Thoracic aorta (tissue), 2 donors: ENCODE results near the gene TEKT2. TPM values are rescaled to one million over a fixed set of nuclear protein-coding genes. Genes with fewer than 3 reads are reported as not detected.

Experiments
- ATAC-seq: fragments of 150-250 bp; one replicate; pipeline ENCODE4 v1.8.0; 2017; ENCODE audit warnings: low read depth; ENCODE audit not compliant: insufficient number of reproducible peaks, low FRiP score
- DNase-seq: peaks from one replicate; pipeline ENCODE4 v3.0.0-alpha.2; 2020; ENCODE audit warnings: low spot score
- H3K27ac ChIP-seq, 2 donors: fragments of 200-600 bp; sonication (generic); 1 replicate in 1 of 2; 2 replicates in 1 of 2; pipeline ENCODE4 v1.5.1; 2016; ENCODE audit warnings: mild to moderate bottlenecking in 2 of 2, moderate library complexity in 2 of 2
- H3K27me3 ChIP-seq: fragments of 200-600 bp; sonication (generic); replicated peaks from 2 replicates; pipeline ENCODE4 v1.6.0; 2016; ENCODE audit warnings: mild to moderate bottlenecking; ENCODE audit not compliant: insufficient read depth
- H3K36me3 ChIP-seq: fragments of 200-600 bp; sonication (generic); one replicate; pipeline ENCODE4 v1.5.1; 2016
- H3K4me1 ChIP-seq, 2 donors: fragments of 200-600 bp; sonication (generic); 1 replicate in 1 of 2; 2 replicates in 1 of 2; pipeline versions ENCODE4 v1.5.1 to v1.6.0; 2016; ENCODE audit warnings: low read depth in 2 of 2, mild to moderate bottlenecking in 1 of 2; ENCODE audit not compliant: control insufficient read depth in 1 of 2
- H3K4me3 ChIP-seq: fragments of 200-600 bp; sonication (generic); 2 replicates; pipeline ENCODE4 v1.5.1; 2016; ENCODE audit warnings: mild to moderate bottlenecking
- H3K9me3 ChIP-seq: fragments of 200-600 bp; sonication (generic); 2 replicates; pipeline ENCODE4 v1.5.1; 2016
- CTCF ChIP-seq: fragments of 200-600 bp; sonication (generic); IDR thresholded peaks from one replicate; pipeline ENCODE4 v1.5.1; 2019; ENCODE audit warnings: antibody characterized with exemption
- total RNA-seq, 2 donors: library from RNA; depleted of rRNA; stranded (reverse); fragments of >200 nt; gene quantifications; one replicate each; pipeline versions ENCODE4 v1.1.0 to v1.2.3, GENCODE V29; 2016

TEKT2 gene
- total RNA-seq, 2 donors from 2014 or later = not detected

- no peak for TF ChIP-seq CTCF
- Histone ChIP-seq H3K27ac (no peak overlapping the region), H3K27me3 (no peaks in the 10 kb centered on the region), H3K36me3 (no peaks in the 10 kb centered on the region), H3K4me3 (no peak overlapping the region), H3K4me1 (peaks cover 10 to 28% of the 10 kb centered on the region in 2 donors), H3K9me3 (no peaks in the 10 kb centered on the region)
- DNase-seq (no peak), ATAC-seq (no peak)
Observed at GRCh38 chr1:36128126-36128904, 44.4 kb downstream of the TEKT2 start.

- Histone ChIP-seq H3K4me3 (no peak overlapping the region), H3K9me3 (no peaks in the 10 kb centered on the region), H3K27me3 (no peaks in the 10 kb centered on the region), H3K27ac (no peak overlapping the region), H3K36me3 (no peaks in the 10 kb centered on the region), H3K4me1 (peaks cover 10 to 28% of the 10 kb centered on the region in 2 donors)
- TF ChIP-seq CTCF = no peak
- no peak for DNase-seq
- ATAC-seq = no peak
Observed at GRCh38 chr1:36128905-36129206, 45.0 kb downstream of the TEKT2 start.

GRCh38 chr1:36132029-36132428, 48.1 kb downstream of the TEKT2 start:
- no peak for TF ChIP-seq CTCF
- no peak overlapping the region for H3K27ac ChIP-seq
- no peaks in the 10 kb centered on the region for H3K27me3 ChIP-seq
- H3K9me3 ChIP-seq = no peaks in the 10 kb centered on the region
- H3K4me1 ChIP-seq = peaks cover 24 to 42% of the 10 kb centered on the region in 2 donors
- ATAC-seq = no peak
- no peak for DNase-seq
- H3K36me3 ChIP-seq = no peaks in the 10 kb centered on the region
- no peak overlapping the region for H3K4me3 ChIP-seq

- H3K27ac ChIP-seq = peak overlapping the region; percentile 87 to 89
- peaks cover 14% of the 10 kb centered on the region for H3K36me3 ChIP-seq
- H3K4me1 ChIP-seq = peaks cover 31 to 48% of the 10 kb centered on the region in 2 donors
- no peak for TF ChIP-seq CTCF
- no peaks in the 10 kb centered on the region for H3K9me3 ChIP-seq
- peak; percentile 40 for DNase-seq
- no peak for ATAC-seq
- no peaks in the 10 kb centered on the region for H3K27me3 ChIP-seq
- H3K4me3 ChIP-seq = no peak overlapping the region
Observed at GRCh38 chr1:36133484-36133883, 49.6 kb downstream of the TEKT2 start.

GRCh38 chr1:36134031-36134430, 50.1 kb downstream of the TEKT2 start:
- ATAC-seq (no peak), DNase-seq (no peak)
- no peak for TF ChIP-seq CTCF
- Histone ChIP-seq H3K27ac (peak overlapping the region; percentile 87 to 89), H3K27me3 (no peaks in the 10 kb centered on the region), H3K4me1 (peaks cover 31 to 48% of the 10 kb centered on the region in 2 donors), H3K36me3 (peaks cover 16% of the 10 kb centered on the region), H3K9me3 (no peaks in the 10 kb centered on the region), H3K4me3 (no peak overlapping the region)
